GM21447 (cell line): ENCODE results near the gene NMT1.
A peak's percentile ranks its signal among the peaks of the same experiment; 100 is the strongest.
"Not testable (repeated sequence)": the region's sequence is repeated elsewhere in the genome, so short reads cannot be mapped to it uniquely, and the experiment has no call there.

ENCODE experiments used
- ATAC-seq: cut with Tn5 transposase; IDR thresholded peaks from one replicate; pipeline ENCODE4 v1.9.1; 2021; ENCODE audit not compliant: unreplicated experiment

NMT1 gene

DNA sequence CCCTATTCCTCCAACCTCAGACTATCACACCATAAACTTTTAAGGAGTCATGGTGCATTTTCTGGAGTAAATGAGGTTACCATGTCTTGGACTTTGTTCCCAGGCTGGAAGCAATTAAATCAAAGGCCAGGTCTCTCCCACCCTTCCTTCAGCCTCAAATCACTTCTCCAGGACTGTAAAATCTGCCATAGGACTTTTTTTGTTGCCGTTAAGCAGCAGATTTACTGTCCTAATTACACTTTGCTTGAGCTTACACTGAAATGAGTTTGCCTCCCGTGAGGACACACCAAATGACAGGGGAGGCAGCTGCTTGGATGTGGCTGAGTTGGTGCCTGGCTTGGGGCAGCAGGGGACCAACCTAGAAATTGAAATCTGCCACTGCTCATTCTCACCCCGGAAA is 24.4 kb upstream of the NMT1 start:
- no peak for ATAC-seq

GRCh38 chr17:45038728-45039634 is 22.1 kb upstream of the NMT1 start:
- no peak for ATAC-seq

DNA sequence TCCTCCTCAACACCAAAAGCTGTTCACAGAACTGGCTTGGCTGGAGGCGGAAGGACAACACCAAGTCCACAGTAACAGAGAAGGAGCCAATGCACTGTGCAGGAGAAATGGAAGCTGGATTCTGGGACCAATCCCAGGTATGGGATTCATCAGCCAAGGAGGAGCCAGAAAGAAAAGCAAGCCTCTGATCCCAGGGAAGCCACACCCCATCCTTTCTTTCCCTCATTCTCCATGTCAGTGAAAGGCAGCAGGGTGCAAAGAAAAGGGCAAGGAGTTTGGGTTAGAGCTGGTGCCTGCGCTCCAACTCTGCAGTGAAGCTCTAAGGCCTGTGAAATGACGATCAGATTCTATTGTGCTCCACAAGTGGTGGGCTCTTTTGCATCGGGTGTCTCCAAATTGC is 20.7 kb upstream of the NMT1 start:
- ATAC-seq: no peak

- ATAC-seq: no peak
These were observed 18.6 kb upstream of the NMT1 start for GRCh38 chr17:45042346-45043120.

DNA sequence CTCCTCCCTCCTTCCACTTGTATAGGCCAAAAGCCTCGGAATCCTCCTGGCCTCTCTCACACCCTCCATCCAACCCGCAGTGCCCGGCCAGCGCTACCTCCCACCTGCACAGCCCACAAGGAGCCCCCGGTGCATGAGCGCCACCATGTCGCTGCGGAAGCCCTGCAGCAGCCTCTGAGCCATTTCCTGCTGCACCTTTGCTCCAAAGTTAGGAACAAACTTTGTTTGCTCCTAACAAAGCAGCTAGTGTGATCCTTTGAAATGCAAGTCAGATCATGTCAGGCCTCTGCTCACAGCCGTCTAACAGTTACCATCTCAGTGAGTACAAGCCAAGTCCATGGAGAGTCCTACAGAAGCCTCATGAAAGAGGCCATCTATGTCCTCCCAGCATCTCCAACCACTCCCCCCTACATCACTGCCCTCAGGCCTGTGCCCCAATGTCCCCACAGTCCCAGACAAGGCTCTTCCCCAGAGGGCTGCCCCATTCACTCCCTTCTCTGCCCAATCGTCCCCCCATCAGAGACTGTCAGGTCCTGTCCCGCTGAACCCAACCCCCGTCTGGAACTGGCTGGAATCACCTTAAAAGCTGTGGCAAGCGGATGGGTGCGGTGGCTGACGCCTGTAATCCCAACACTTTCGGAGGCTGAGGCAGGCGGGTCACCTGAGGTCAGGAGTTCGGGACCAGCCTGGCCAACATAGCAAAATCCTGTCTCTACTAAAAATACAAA is 17.1 kb upstream of the NMT1 start:
- no peak for ATAC-seq

GRCh38 chr17:45046537-45047125 is 14.5 kb upstream of the NMT1 start:
- ATAC-seq: no peak

DNA sequence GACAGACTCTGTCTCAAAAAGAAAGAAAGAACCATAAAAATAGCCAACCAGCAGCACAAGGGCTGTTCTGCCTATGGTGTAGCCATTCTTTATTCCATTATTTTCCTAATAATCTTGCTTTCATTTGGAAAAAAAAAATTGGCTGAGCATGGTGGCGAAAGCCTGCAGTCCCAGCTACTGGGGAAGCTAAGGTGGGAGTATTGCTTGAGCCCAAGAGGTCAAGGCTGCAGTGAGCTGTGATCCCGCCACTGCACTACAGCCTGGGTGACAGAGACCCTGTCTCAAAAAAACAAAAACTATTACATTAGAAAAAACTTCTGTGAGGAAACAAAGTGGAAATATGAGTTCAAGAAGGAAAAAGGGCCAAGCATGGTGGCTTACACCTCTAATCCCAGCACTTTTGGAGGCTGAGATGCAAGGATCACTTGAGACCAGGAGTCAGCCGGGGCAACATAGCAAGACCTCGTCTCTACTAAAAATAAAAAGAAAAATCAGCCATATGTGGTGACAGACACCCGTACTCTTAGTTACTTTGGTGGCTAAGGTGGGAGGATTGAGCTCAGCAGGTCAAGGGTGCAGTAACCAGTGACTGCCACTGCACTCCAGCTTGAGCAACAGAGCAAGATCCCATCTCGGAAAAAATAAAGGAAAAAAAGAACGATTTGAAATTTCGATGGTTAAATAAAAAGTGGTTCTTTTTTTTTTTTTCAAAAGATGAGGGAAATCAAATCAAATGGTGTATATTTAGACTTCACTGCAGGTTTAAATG is 12.1 kb upstream of the NMT1 start:
- ATAC-seq: no peak

- no peak for ATAC-seq
These were observed 10.5 kb upstream of the NMT1 start for GRCh38 chr17:45050481-45051059.

GRCh38 chr17:45051060-45051719 is 9.9 kb upstream of the NMT1 start, which contains the start of gene DCAKD:
DCAKD (minus strand) TSS chr17:45051632; CDS start chr17:45034885, 16,747 bp downstream.
- peak; percentile 79 for ATAC-seq

- ATAC-seq: not testable (repeated sequence)
These were observed 9.4 kb upstream of the NMT1 start for GRCh38 chr17:45051720-45052051.

DNA sequence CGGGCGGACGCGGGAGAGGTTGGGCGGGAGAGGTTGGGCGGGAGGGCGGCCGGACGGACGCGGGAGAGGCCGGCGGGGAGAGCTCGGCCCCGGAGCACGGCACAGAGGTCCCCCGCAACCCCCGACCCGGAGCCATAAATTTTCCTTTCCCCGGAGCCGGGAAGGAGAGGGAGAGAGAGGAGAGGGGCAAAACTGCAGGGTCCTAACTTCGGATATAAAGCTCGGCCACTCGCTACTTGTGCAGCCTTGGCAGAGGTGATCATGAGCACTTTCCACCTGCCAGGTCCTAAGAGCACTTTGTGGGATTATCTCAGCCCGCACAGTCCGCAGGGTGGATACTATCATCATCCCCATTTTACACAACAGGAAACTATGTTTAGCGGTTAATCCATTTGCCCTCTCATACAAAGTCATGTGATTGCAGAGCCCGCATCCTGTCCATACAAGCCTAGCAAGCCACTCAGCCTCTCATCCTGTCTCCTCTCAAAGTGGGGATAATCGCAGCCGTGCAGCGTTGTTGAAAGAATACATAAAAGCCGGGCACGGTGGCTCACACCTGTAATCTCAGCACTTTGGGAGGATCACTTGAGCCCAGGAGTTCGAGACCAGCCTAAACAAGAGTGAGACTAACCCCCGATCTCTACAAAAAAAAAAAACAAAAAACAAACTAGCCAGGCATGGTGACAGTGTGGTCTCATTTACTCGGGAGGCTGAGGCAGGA is 8.9 kb upstream of the NMT1 start:
- ATAC-seq: no peak

- peak; percentile 2 for ATAC-seq
These were observed 728 bp upstream of the NMT1 start for GRCh38 chr17:45060382-45060796.

DNA sequence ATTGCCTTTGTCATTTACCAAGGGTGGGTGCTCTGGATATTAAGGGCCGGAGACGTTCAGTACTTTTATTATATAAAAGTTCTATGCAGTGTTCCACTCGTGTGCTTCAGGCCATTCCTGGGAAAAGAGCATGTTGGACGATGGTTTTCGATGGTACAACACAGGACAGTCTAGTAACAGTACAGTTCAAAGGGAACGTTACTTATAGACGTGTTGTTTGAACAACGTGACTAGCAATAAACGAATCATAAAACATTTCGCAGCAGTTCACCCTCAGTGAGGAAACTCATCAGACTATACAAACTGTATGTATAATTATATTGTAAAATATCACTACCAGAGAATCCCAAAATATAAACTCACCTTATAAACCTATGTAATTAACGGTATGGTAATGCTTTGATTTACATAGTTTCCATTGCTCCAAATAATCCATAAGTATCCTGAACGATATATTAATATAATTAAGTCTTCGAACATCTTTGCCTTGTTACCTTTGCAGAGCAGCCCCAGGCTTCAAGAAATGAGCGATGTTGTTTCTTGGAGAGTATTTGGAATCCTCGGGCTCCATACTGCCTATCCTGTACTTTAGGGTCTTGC is 589 bp downstream of the NMT1 start:
- ATAC-seq: no peak

DNA sequence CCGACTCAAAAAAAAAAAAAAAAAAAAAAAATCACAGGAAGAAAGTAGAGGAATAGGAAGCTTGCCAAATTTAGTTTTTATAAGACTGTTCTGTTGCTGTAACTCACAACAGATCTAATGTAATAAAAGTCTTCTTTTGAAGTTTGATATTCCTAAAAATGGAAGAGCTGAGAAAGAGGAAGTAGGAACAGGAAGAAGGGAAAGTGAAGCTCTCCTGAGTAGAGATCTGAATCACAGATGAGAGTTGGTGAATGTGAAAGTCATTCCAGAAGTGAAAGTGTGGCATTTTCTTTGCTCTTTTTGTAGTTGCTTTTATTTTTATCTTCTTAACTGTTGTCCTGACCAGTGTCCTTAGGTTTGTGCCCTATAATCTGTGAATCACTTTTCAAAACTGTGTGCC is 2.1 kb downstream of the NMT1 start:
- ATAC-seq: no peak

DNA sequence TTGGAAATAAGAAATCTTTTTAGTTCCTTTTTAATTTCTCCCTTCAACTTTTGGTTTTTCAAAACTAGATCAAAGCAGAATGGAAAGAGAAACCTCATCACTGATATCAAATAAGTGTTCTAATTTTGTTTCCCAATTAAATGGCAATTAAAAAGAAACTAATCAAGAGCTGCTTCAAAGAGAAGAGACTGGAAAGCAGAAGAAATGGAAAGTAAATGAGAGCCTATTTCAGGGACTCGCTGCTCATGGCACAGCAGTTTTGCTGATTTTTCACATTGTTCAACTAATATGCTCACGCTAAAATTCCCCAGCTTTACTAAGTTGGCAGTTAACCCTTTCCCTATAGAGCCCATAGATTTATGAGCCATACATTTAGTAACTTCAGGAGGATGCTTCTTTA is 6.5 kb downstream of the NMT1 start:
- ATAC-seq: no peak

DNA sequence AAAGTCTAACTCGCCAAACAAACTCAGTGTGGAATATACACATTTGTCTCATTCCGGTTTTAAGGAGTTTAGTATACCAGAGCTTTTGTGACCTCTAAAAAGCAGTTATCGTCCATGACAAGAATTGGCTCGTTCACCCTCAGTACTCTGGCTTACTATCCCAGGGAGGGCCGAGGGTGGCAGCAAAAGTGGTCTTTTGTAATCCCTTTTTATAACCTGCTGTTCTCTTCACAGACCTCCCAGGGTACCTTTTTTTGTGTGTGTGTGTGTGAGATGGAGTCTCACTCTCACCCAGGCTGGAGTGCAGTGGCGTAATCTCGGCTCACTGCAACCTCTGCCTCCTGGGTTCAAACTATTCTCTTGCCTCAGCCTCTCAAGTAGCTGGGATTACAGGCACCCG is 8.9 kb downstream of the NMT1 start:
- ATAC-seq: no peak

DNA sequence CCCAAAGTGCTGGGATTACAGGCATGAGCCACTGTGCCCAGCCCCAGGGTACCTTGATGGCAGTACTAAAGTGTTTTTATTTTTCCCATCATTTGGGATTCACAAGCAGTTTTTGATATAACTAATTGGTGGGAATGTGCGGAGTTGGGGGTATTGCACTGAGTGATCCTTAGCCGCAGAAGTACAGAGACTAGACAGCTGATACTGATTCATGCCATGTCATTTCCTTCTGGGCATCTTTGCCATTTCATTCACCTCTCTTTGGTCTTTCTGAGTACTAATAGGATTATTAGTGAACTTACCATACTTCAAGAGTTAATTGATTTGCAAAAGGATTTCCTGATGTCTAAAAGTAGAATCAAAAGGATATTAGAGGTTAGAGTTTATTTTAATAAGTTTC is 9.7 kb downstream of the NMT1 start:
- no peak for ATAC-seq

DNA sequence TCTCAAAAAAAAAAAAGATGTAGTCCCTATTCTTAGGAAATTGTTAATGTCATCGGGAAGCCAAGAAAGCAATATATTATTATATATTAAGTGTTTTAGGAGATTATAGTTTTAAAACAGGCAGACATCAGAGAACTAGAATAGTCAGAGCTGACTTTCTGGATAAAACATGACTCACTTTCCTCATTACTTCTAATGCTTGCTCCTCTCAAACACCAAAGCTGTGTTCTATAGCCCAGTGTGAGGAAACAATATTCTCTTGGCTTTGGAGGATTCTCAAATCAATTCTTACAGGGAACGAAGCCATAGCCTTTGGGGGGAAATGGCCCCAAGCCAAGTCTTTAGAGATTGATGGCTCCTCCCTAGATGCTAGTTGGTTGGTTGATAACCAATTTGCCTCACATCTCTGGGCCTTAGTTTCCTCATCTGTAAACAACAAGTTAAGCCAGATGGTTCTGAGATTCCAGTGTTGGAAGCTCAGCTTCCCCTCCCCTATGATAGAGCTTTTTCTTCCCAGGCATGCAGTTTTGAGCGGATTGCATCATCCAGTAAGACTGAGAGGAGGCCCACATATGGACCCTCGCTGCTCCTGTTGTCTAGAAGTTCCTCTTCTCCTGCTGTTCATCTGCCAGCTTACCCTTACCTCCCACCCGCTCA is 12.4 kb downstream of the NMT1 start:
- no peak for ATAC-seq
